SK-N-SH treated with all-trans-retinoic acid at 6 μM for 48 hours (cell line): Measurements from ENCODE around the gene NR2C2AP.

ENCODE experiments used
- ATAC-seq: fragments of 200-7000 bp; cut with Tn5 transposase; 3 replicates; pipeline ENCODE4 v1.9.1; 2020; ENCODE audit warnings: mild to moderate bottlenecking, moderate library complexity
- ARNTL ChIP-seq: fragments of 450-650 bp; formaldehyde crosslinking; IDR thresholded peaks from 2 replicates; pipeline ENCODE4 v1.5.0; 2020; ENCODE audit warnings: low read depth, mild to moderate bottlenecking, moderate library complexity, borderline replicate concordance
- BACH2 ChIP-seq: fragments of 250-450 bp; sonication (Bioruptor Pico); IDR thresholded peaks from 2 replicates; pipeline ENCODE4 v1.9.0; 2021; ENCODE audit warnings: mild to moderate bottlenecking, borderline replicate concordance
- CSDC2 ChIP-seq: fragments of 250-450 bp; sonication (Bioruptor Pico); IDR thresholded peaks from 2 replicates; pipeline ENCODE4 v1.5.0; 2020; ENCODE audit warnings: mild to moderate bottlenecking, moderate library complexity
- ESRRG ChIP-seq: fragments of 250-450 bp; sonication (Bioruptor Pico); IDR thresholded peaks from 2 replicates; pipeline ENCODE4 v1.6.1; 2021; ENCODE audit warnings: mild to moderate bottlenecking
- GLIS3 ChIP-seq: fragments of 250-450 bp; sonication (Bioruptor Pico); IDR thresholded peaks from 2 replicates; pipeline ENCODE4 v1.5.0; 2020; ENCODE audit warnings: mild to moderate bottlenecking, moderate library complexity
- ISL1 ChIP-seq: fragments of 250-450 bp; sonication (Bioruptor Pico); IDR thresholded peaks from 2 replicates; pipeline ENCODE4 v2.1.2; 2022; ENCODE audit warnings: mild to moderate bottlenecking, moderate library complexity
- OSR1 ChIP-seq: fragments of 250-450 bp; sonication (Bioruptor Pico); IDR thresholded peaks from 2 replicates; pipeline ENCODE4 v1.8.0; 2022; ENCODE audit warnings: moderate library complexity, mild to moderate bottlenecking, inconsistent platforms
- PPARA ChIP-seq: fragments of 250-450 bp; sonication (Bioruptor Pico); IDR thresholded peaks from 2 replicates; pipeline ENCODE4 v1.5.0; 2020; ENCODE audit warnings: mild to moderate bottlenecking, borderline replicate concordance
- SNAI2 ChIP-seq: fragments of 250-450 bp; sonication (Bioruptor Pico); IDR thresholded peaks from 2 replicates; pipeline ENCODE4 v1.5.0; 2020; ENCODE audit warnings: mild to moderate bottlenecking, moderate library complexity
- TCF4 ChIP-seq: fragments of 250-450 bp; sonication (Bioruptor Pico); IDR thresholded peaks from 2 replicates; pipeline ENCODE4 v1.8.0; 2021; ENCODE audit warnings: mild to moderate bottlenecking, moderate library complexity, borderline replicate concordance
- TOX ChIP-seq: fragments of 250-450 bp; sonication (Bioruptor Pico); IDR thresholded peaks from 2 replicates; pipeline ENCODE4 v1.8.0; 2021; ENCODE audit warnings: mild to moderate bottlenecking, moderate library complexity, borderline replicate concordance
- ZC3H10 ChIP-seq: fragments of 250-450 bp; sonication (Bioruptor Pico); IDR thresholded peaks from 2 replicates; pipeline ENCODE4 v1.5.1; 2021; ENCODE audit warnings: mild to moderate bottlenecking, moderate library complexity
- ZFP3 ChIP-seq: fragments of 250-450 bp; sonication (Bioruptor Pico); IDR thresholded peaks from 2 replicates; pipeline ENCODE4 v1.5.0; 2020; ENCODE audit warnings: mild to moderate bottlenecking, moderate library complexity
- ZFP30 ChIP-seq: fragments of 450-650 bp; formaldehyde crosslinking; IDR thresholded peaks from 2 replicates; pipeline ENCODE4 v1.5.0; 2022; ENCODE audit warnings: mild to moderate bottlenecking, moderate library complexity
- ZNF565 ChIP-seq: fragments of 450-650 bp; formaldehyde crosslinking; conservative IDR thresholded peaks from 2 replicates; pipeline ENCODE4 v1.5.0; 2020; ENCODE audit warnings: low read depth, mild to moderate bottlenecking, moderate library complexity
- ZNF8 ChIP-seq: fragments of 450-650 bp; formaldehyde crosslinking; IDR thresholded peaks from 2 replicates; pipeline ENCODE4 v1.5.0; 2020; ENCODE audit warnings: mild to moderate bottlenecking, moderate library complexity
- TF ChIP-seq, protein P1 (sequence below): fragments of 250-450 bp; sonication (Bioruptor Pico); IDR thresholded peaks from 2 replicates; pipeline ENCODE4 v1.5.1; 2020; ENCODE audit warnings: low read depth, mild to moderate bottlenecking, moderate library complexity
- TF ChIP-seq, protein P2 (sequence below): fragments of 250-450 bp; sonication (Bioruptor Pico); IDR thresholded peaks from 2 replicates; pipeline ENCODE4 v1.8.0; 2021; ENCODE audit warnings: low read depth, mild to moderate bottlenecking, moderate library complexity, borderline replicate concordance
- TF ChIP-seq, protein P3 (sequence below): fragments of 250-450 bp; sonication (Bioruptor Pico); IDR thresholded peaks from 2 replicates; pipeline ENCODE4 v1.8.0; 2020; ENCODE audit warnings: mild to moderate bottlenecking, moderate library complexity, borderline replicate concordance
- TF ChIP-seq, protein P4 (sequence below): fragments of 250-450 bp; sonication (Bioruptor Pico); IDR thresholded peaks from 2 replicates; pipeline ENCODE4 v1.5.1; 2021; ENCODE audit warnings: mild to moderate bottlenecking, moderate library complexity
- TF ChIP-seq, protein P5 (sequence below): fragments of 250-450 bp; sonication (Bioruptor Pico); IDR thresholded peaks from 2 replicates; pipeline ENCODE4 v1.5.0; 2020; ENCODE audit warnings: mild to moderate bottlenecking, moderate library complexity

Gene NR2C2AP

DNA sequence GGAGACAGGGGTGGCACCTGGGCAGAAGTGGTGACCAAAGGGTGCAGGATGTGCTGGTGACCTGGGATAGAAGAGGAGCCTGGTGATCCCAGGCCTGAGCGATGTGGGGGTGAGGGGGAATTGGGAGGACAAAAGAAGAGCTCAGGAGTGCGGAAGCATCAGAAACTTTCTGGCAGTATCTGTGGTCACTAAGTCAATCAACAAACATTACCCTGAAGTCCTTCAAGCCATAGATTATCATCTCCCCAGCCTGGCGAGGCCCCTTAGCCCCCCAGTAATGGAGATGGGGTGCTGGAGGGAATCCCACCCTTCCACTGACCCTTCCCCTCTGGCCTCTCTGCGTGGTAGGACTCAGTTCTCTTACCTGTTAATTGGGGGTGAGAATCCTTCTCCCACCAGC lies 43.7 kb downstream of the NR2C2AP start:
- ATAC-seq = no peak
- no peak for TF ChIP-seq TOX (CRISPR knock-in tag)
- no peak for TF ChIP-seq GLIS3 (CRISPR knock-in tag)
- TF ChIP-seq ZFP30 = no peak
- TF ChIP-seq ISL1 (CRISPR knock-in tag) = no peak
- TF ChIP-seq PPARA (CRISPR knock-in tag) = no peak
- TF ChIP-seq, protein P1, sequence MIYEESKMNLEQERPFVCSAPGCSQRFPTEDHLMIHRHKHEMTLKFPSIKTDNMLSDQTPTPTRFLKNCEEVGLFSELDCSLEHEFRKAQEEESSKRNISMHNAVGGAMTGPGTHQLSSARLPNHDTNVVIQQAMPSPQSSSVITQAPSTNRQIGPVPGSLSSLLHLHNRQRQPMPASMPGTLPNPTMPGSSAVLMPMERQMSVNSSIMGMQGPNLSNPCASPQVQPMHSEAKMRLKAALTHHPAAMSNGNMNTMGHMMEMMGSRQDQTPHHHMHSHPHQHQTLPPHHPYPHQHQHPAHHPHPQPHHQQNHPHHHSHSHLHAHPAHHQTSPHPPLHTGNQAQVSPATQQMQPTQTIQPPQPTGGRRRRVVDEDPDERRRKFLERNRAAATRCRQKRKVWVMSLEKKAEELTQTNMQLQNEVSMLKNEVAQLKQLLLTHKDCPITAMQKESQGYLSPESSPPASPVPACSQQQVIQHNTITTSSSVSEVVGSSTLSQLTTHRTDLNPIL (CRISPR knock-in tag) = no peak
- TF ChIP-seq ZC3H10 = no peak
- TF ChIP-seq, protein P2, sequence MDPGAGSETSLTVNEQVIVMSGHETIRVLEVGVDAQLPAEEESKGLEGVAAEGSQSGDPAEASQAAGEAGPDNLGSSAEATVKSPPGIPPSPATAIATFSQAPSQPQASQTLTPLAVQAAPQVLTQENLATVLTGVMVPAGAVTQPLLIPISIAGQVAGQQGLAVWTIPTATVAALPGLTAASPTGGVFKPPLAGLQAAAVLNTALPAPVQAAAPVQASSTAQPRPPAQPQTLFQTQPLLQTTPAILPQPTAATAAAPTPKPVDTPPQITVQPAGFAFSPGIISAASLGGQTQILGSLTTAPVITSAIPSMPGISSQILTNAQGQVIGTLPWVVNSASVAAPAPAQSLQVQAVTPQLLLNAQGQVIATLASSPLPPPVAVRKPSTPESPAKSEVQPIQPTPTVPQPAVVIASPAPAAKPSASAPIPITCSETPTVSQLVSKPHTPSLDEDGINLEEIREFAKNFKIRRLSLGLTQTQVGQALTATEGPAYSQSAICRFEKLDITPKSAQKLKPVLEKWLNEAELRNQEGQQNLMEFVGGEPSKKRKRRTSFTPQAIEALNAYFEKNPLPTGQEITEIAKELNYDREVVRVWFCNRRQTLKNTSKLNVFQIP = no peak
- TF ChIP-seq TCF4 = no peak
- TF ChIP-seq, protein P3, sequence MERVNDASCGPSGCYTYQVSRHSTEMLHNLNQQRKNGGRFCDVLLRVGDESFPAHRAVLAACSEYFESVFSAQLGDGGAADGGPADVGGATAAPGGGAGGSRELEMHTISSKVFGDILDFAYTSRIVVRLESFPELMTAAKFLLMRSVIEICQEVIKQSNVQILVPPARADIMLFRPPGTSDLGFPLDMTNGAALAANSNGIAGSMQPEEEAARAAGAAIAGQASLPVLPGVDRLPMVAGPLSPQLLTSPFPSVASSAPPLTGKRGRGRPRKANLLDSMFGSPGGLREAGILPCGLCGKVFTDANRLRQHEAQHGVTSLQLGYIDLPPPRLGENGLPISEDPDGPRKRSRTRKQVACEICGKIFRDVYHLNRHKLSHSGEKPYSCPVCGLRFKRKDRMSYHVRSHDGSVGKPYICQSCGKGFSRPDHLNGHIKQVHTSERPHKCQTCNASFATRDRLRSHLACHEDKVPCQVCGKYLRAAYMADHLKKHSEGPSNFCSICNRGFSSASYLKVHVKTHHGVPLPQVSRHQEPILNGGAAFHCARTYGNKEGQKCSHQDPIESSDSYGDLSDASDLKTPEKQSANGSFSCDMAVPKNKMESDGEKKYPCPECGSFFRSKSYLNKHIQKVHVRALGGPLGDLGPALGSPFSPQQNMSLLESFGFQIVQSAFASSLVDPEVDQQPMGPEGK (CRISPR knock-in tag) = no peak
- no peak for TF ChIP-seq ARNTL (CRISPR knock-in tag)
- TF ChIP-seq SNAI2 (CRISPR knock-in tag) = no peak
- no peak for TF ChIP-seq ZFP3 (CRISPR knock-in tag)
- no peak for TF ChIP-seq BACH2 (CRISPR knock-in tag)

DNA sequence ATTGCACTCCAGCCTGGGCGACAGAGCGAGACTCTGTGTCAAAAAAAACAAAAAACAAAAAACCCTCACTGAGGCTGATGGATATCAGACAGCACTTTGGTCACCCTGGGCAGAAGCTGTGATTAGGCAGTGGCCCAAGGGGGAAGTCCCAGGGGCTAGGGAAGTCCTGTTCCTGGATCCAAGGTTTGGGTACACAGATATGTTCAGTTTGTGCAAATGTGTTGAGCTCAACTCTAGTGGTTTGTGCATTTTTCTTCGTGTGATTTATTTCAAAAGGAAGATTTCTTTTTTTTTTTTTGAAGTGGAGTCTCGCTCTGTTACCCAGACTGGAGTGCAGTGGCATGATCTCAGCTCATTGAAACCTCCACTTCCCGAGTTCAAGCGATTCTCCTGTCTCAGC lies 45.4 kb downstream of the NR2C2AP start:
- no peak for TF ChIP-seq ZNF565 (CRISPR knock-in tag)
- TF ChIP-seq, protein P4, sequence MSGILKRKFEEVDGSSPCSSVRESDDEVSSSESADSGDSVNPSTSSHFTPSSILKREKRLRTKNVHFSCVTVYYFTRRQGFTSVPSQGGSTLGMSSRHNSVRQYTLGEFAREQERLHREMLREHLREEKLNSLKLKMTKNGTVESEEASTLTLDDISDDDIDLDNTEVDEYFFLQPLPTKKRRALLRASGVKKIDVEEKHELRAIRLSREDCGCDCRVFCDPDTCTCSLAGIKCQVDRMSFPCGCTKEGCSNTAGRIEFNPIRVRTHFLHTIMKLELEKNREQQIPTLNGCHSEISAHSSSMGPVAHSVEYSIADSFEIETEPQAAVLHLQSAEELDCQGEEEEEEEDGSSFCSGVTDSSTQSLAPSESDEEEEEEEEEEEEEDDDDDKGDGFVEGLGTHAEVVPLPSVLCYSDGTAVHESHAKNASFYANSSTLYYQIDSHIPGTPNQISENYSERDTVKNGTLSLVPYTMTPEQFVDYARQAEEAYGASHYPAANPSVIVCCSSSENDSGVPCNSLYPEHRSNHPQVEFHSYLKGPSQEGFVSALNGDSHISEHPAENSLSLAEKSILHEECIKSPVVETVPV (CRISPR knock-in tag) = no peak
- no peak for TF ChIP-seq ZC3H10
- no peak for ATAC-seq

DNA sequence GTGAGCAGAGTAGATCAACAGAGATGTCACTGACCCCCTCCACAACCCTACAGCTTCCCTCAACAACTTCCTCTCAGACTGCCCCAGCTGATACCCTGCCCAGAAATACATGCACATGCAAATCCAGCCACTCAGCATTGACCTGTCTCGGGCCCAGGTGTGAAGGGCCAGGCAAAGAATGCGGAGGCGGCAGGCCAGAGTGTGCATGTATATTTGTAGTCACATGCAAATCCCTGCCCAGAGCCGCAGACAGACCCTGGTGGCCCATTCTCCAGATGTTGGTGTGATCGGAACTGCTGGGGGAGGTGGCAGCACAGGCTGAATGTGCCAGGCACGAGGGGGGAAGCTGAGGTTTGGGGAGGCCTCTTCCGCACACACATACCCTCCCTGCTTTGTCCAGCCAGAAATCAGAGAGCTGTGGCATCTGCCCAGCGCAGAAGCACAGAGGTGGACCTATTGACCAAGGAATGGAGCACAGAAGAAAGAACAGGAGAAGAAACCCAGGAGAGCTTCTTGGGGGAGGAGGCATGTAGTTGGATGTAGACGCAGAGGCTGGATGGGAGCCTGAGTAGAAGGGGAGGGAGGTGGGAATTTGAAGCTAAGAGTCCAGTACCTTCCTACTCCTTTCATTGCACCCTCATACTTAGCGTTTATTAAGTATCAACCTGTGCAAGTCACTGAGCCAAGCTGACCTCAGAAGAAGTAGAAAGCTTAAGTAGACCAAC lies 47.6 kb downstream of the NR2C2AP start:
- ATAC-seq = no peak
- no peak for TF ChIP-seq TOX (CRISPR knock-in tag)
- no peak for TF ChIP-seq TCF4
- TF ChIP-seq ZFP30 = no peak
- TF ChIP-seq, protein P5, sequence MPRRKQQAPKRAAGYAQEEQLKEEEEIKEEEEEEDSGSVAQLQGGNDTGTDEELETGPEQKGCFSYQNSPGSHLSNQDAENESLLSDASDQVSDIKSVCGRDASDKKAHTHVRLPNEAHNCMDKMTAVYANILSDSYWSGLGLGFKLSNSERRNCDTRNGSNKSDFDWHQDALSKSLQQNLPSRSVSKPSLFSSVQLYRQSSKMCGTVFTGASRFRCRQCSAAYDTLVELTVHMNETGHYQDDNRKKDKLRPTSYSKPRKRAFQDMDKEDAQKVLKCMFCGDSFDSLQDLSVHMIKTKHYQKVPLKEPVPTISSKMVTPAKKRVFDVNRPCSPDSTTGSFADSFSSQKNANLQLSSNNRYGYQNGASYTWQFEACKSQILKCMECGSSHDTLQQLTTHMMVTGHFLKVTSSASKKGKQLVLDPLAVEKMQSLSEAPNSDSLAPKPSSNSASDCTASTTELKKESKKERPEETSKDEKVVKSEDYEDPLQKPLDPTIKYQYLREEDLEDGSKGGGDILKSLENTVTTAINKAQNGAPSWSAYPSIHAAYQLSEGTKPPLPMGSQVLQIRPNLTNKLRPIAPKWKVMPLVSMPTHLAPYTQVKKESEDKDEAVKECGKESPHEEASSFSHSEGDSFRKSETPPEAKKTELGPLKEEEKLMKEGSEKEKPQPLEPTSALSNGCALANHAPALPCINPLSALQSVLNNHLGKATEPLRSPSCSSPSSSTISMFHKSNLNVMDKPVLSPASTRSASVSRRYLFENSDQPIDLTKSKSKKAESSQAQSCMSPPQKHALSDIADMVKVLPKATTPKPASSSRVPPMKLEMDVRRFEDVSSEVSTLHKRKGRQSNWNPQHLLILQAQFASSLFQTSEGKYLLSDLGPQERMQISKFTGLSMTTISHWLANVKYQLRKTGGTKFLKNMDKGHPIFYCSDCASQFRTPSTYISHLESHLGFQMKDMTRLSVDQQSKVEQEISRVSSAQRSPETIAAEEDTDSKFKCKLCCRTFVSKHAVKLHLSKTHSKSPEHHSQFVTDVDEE = no peak
- TF ChIP-seq PPARA (CRISPR knock-in tag) = no peak
- no peak for TF ChIP-seq ZC3H10
- no peak for TF ChIP-seq ISL1 (CRISPR knock-in tag)
- TF ChIP-seq CSDC2 (CRISPR knock-in tag) = no peak
- TF ChIP-seq, protein P4 (CRISPR knock-in tag) = no peak
- TF ChIP-seq SNAI2 (CRISPR knock-in tag) = no peak
- TF ChIP-seq ZNF8 (CRISPR knock-in tag) = no peak
- TF ChIP-seq GLIS3 (CRISPR knock-in tag) = no peak
- no peak for TF ChIP-seq BACH2 (CRISPR knock-in tag)
- no peak for TF ChIP-seq ARNTL (CRISPR knock-in tag)
- no peak for TF ChIP-seq OSR1 (CRISPR knock-in tag)
- TF ChIP-seq, protein P1 (CRISPR knock-in tag) = no peak
- TF ChIP-seq ESRRG (CRISPR knock-in tag) = no peak
